Esophagus (tissue), 2 donors: Measurements from ENCODE around the gene CRYBA4. TPM values are rescaled to one million over a fixed set of nuclear protein-coding genes. Genes with fewer than 3 reads are reported as not detected.

Source experiments
- H3K27ac ChIP-seq, 2 donors: one replicate each; pipeline ENCODE4 v1.5.1; 2013; ENCODE audit warnings: low read depth in 2 of 2, mild to moderate bottlenecking in 2 of 2, inconsistent platforms in 1 of 2, low read length in 1 of 2, moderate library complexity in 1 of 2
- H3K27me3 ChIP-seq, 2 donors: one replicate each; pipeline ENCODE4 v1.6.1; 2013; ENCODE audit warnings: low read length in 2 of 2, control low read depth in 1 of 2, mild to moderate bottlenecking in 1 of 2; ENCODE audit not compliant: insufficient read depth in 2 of 2, control insufficient read depth in 1 of 2
- H3K36me3 ChIP-seq, 2 donors: one replicate each; pipeline ENCODE4 v1.6.1; 2013; ENCODE audit warnings: low read length in 1 of 2; ENCODE audit not compliant: control insufficient read depth in 2 of 2, insufficient read depth in 2 of 2
- H3K4me1 ChIP-seq, 2 donors: one replicate each; pipeline ENCODE4 v1.6.1; 2013; ENCODE audit warnings: low read length in 1 of 2; ENCODE audit not compliant: control insufficient read depth in 2 of 2, insufficient read depth in 2 of 2
- H3K4me3 ChIP-seq, 2 donors: one replicate each; pipeline ENCODE4 v1.5.1; 2013; ENCODE audit warnings: low read length in 2 of 2, mild to moderate bottlenecking in 2 of 2, low read depth in 1 of 2, moderate library complexity in 1 of 2
- H3K9me3 ChIP-seq, 2 donors: one replicate each; pipeline ENCODE4 v1.6.1; 2013; ENCODE audit warnings: mild to moderate bottlenecking in 2 of 2, low read depth in 1 of 2, low read length in 1 of 2, moderate library complexity in 1 of 2; ENCODE audit not compliant: control insufficient read depth in 2 of 2, insufficient read depth in 1 of 2
- WGBS, 2 donors: extraction: QIAGEN DNeasy Blood & Tissue Kit; methylation state at CpG; one replicate each; pipeline ENCODE4 v1.1.7; 2013; 5-methylcytosine and 5-hydroxymethylcytosine counted together
- polyA plus RNA-seq, 2 donors: library from polyadenylated mRNA; stranded (reverse); fragments of 200-250 nt; gene quantifications; one replicate each; pipeline ENCODE4 v1.2.3, GENCODE V29; 2013
- donor health status: healthy with polysubstance abuse.
- donor health status: Bipolar disorder and iron deficiency.

CRYBA4 gene
- polyA plus RNA-seq, 2 donors: not detected

- no peaks in the 10 kb centered on the region for H3K4me1 ChIP-seq
- no peak overlapping the region for H3K4me3 ChIP-seq
- WGBS, 2 donors: 86 to 90% methylated on average over 8 of the region's 8 CpGs
- no peak overlapping the region for H3K27ac ChIP-seq
- H3K27me3 ChIP-seq: no peaks in the 10 kb centered on the region
- no peaks in the 10 kb centered on the region for H3K36me3 ChIP-seq
- H3K9me3 ChIP-seq: no peaks in the 10 kb centered on the region
Observed at GRCh38 chr22:26618455-26618854, 3.3 kb upstream of the CRYBA4 start.

- H3K4me3 ChIP-seq: no peak overlapping the region
- no peak overlapping the region for H3K27ac ChIP-seq
- no peaks in the 10 kb centered on the region for H3K27me3 ChIP-seq
- WGBS, 2 donors: 42 to 64% methylated on average over 6 of the region's 6 CpGs
- H3K9me3 ChIP-seq: no peaks in the 10 kb centered on the region
- no peaks in the 10 kb centered on the region for H3K4me1 ChIP-seq
- no peaks in the 10 kb centered on the region for H3K36me3 ChIP-seq
Observed at GRCh38 chr22:26619510-26619909, 2.3 kb upstream of the CRYBA4 start.

GRCh38 chr22:26620197-26620596, 1.6 kb upstream of the CRYBA4 start:
- no peak overlapping the region for H3K27ac ChIP-seq
- no peaks in the 10 kb centered on the region for H3K9me3 ChIP-seq
- H3K4me1 ChIP-seq: no peaks in the 10 kb centered on the region
- 88 to 99% methylated on average over 2 of the region's 2 CpGs for WGBS, 2 donors
- H3K4me3 ChIP-seq: no peak overlapping the region
- H3K27me3 ChIP-seq: no peaks in the 10 kb centered on the region
- no peaks in the 10 kb centered on the region for H3K36me3 ChIP-seq

- Histone ChIP-seq H3K9me3 (peaks cover 0 to 4% of the 10 kb centered on the region in 2 donors), H3K36me3 (no peaks in the 10 kb centered on the region), H3K27me3 (no peaks in the 10 kb centered on the region), H3K27ac (no peak overlapping the region), H3K4me1 (no peaks in the 10 kb centered on the region), H3K4me3 (no peak overlapping the region)
- WGBS, 2 donors: 91 to 92% methylated on average over 1 of the region's 1 CpG
Observed at GRCh38 chr22:26623984-26624383, 2.2 kb downstream of the CRYBA4 start.

GRCh38 chr22:26624803-26625202, 3.0 kb downstream of the CRYBA4 start:
- Histone ChIP-seq H3K9me3 (peaks cover 0 to 4% of the 10 kb centered on the region in 2 donors), H3K4me1 (no peaks in the 10 kb centered on the region), H3K27ac (no peak overlapping the region), H3K4me3 (no peak overlapping the region), H3K27me3 (no peaks in the 10 kb centered on the region), H3K36me3 (no peaks in the 10 kb centered on the region)
- WGBS, 2 donors: 81 to 82% methylated on average over 12 of the region's 12 CpGs

GRCh38 chr22:26629988-26630761, 8.4 kb downstream of the CRYBA4 start:
- no peaks in the 10 kb centered on the region for H3K36me3 ChIP-seq
- H3K9me3 ChIP-seq: peaks cover 0 to 4% of the 10 kb centered on the region in 2 donors
- H3K27ac ChIP-seq: no peak overlapping the region
- no peaks in the 10 kb centered on the region for H3K4me1 ChIP-seq
- H3K4me3 ChIP-seq: no peak overlapping the region
- 89 to 93% methylated on average over 18 of the region's 18 CpGs for WGBS, 2 donors
- H3K27me3 ChIP-seq: no peaks in the 10 kb centered on the region

- Histone ChIP-seq H3K4me3 (no peak overlapping the region), H3K36me3 (no peaks in the 10 kb centered on the region), H3K27ac (no peak overlapping the region), H3K4me1 (no peaks in the 10 kb centered on the region), H3K27me3 (no peaks in the 10 kb centered on the region), H3K9me3 (peaks cover 0 to 4% of the 10 kb centered on the region in 2 donors)
- 95% methylated on average over 4 of the region's 4 CpGs for WGBS, 2 donors
Observed at GRCh38 chr22:26631282-26631681, 9.5 kb downstream of the CRYBA4 start.

- 51 to 60% methylated on average over 8 of the region's 8 CpGs for WGBS, 2 donors
Observed at GRCh38 chr22:26632422-26633155, 10.8 kb downstream of the CRYBA4 start.

GRCh38 chr22:26634189-26634588, 12.4 kb downstream of the CRYBA4 start:
- no peaks in the 10 kb centered on the region for H3K9me3 ChIP-seq
- no peaks in the 10 kb centered on the region for H3K4me1 ChIP-seq
- WGBS, 2 donors: 90 to 95% methylated on average over 3 of the region's 3 CpGs
- no peak overlapping the region for H3K4me3 ChIP-seq
- H3K27ac ChIP-seq: no peak overlapping the region
- no peaks in the 10 kb centered on the region for H3K36me3 ChIP-seq
- no peaks in the 10 kb centered on the region for H3K27me3 ChIP-seq

More at GRCh38 chr22:26632422-26633155, 10.8 kb downstream of the CRYBA4 start:
- Histone ChIP-seq H3K27me3 (no peaks in the 10 kb centered on the region), H3K4me3 (no peak overlapping the region), H3K27ac (no peak overlapping the region), H3K9me3 (peaks cover 0 to 4% of the 10 kb centered on the region in 2 donors), H3K4me1 (no peaks in the 10 kb centered on the region), H3K36me3 (no peaks in the 10 kb centered on the region)
